Activated naive CD4-positive, alpha-beta T cell treated with Interleukin-2 at 50 U/mL for 16 hours (primary cell): Measurements from ENCODE around the gene EPB41L4A.
"Not testable (repeated sequence)": the region's sequence is repeated elsewhere in the genome, so short reads cannot be mapped to it uniquely, and the experiment has no call there.

ENCODE experiments used
- DNase-seq: peaks from one replicate; pipeline ENCODE4 v3.0.0-alpha.2; 2020

Gene EPB41L4A

GRCh38 chr5:112401924-112402323 lies 17.2 kb downstream of the EPB41L4A start:
- DNase-seq: no peak

GRCh38 chr5:112397690-112398089 lies 21.4 kb downstream of the EPB41L4A start:
- no peak for DNase-seq

GRCh38 chr5:112396430-112396829 lies 22.6 kb downstream of the EPB41L4A start:
- DNase-seq: no peak

- DNase-seq: not testable (repeated sequence)
Measured at GRCh38 chr5:112395299-112395698, 23.8 kb downstream of the EPB41L4A start.

- DNase-seq: no peak
Measured at GRCh38 chr5:112390327-112390726, 28.8 kb downstream of the EPB41L4A start.

GRCh38 chr5:112388739-112389138 lies 30.3 kb downstream of the EPB41L4A start:
- no peak for DNase-seq

GRCh38 chr5:112388074-112388473 lies 31.0 kb downstream of the EPB41L4A start:
- DNase-seq: no peak

- no peak for DNase-seq
Measured at GRCh38 chr5:112386766-112387165, 32.3 kb downstream of the EPB41L4A start.

GRCh38 chr5:112385969-112386368 lies 33.1 kb downstream of the EPB41L4A start:
- no peak for DNase-seq

GRCh38 chr5:112385566-112385965 lies 33.5 kb downstream of the EPB41L4A start:
- DNase-seq: no peak

- DNase-seq: no peak
Measured at GRCh38 chr5:112384523-112384922, 34.6 kb downstream of the EPB41L4A start.

GRCh38 chr5:112382886-112383285 lies 36.2 kb downstream of the EPB41L4A start:
- no peak for DNase-seq

GRCh38 chr5:112381521-112381920 lies 37.6 kb downstream of the EPB41L4A start:
- no peak for DNase-seq

GRCh38 chr5:112379542-112380325 lies 39.3 kb downstream of the EPB41L4A start:
- no peak for DNase-seq

- DNase-seq: no peak
Measured at GRCh38 chr5:112374818-112375217, 44.3 kb downstream of the EPB41L4A start.

GRCh38 chr5:112374356-112374755 lies 44.7 kb downstream of the EPB41L4A start:
- DNase-seq: no peak

- no peak for DNase-seq
Measured at GRCh38 chr5:112373885-112374284, 45.2 kb downstream of the EPB41L4A start.

- no peak for DNase-seq
Measured at GRCh38 chr5:112372543-112372942, 46.5 kb downstream of the EPB41L4A start.

- no peak for DNase-seq
Measured at GRCh38 chr5:112371067-112371466, 48.0 kb downstream of the EPB41L4A start.

GRCh38 chr5:112367400-112367799 lies 51.7 kb downstream of the EPB41L4A start:
- no peak for DNase-seq

- DNase-seq: no peak
Measured at GRCh38 chr5:112366987-112367386, 52.1 kb downstream of the EPB41L4A start.

- DNase-seq: not testable (repeated sequence)
Measured at GRCh38 chr5:112360740-112361139, 58.3 kb downstream of the EPB41L4A start.

- DNase-seq: no peak
Measured at GRCh38 chr5:112356178-112356956, 62.7 kb downstream of the EPB41L4A start.

- no peak for DNase-seq
Measured at GRCh38 chr5:112355058-112355685, 63.9 kb downstream of the EPB41L4A start.
